Colonic mucosa (tissue), 4 donors: Measurements from ENCODE around the gene MAPKAPK2. TPM values are rescaled to one million over a fixed set of nuclear protein-coding genes. Genes with fewer than 3 reads are reported as not detected.

Source experiments
- DNase-seq: peaks from one replicate; pipeline ENCODE4 v3.0.0-alpha.2; 2020
- H3K27ac ChIP-seq: fragments of 200-600 bp; one replicate; pipeline ENCODE4 v1.8.0; 2021
- H3K27me3 ChIP-seq: fragments of 200-600 bp; one replicate; pipeline ENCODE4 v1.8.0; 2021
- H3K36me3 ChIP-seq: fragments of 200-600 bp; one replicate; pipeline ENCODE4 v1.8.0; 2021
- H3K4me1 ChIP-seq: fragments of 200-600 bp; one replicate; pipeline ENCODE4 v1.8.0; 2021; ENCODE audit warnings: mild to moderate bottlenecking
- H3K4me3 ChIP-seq: fragments of 200-600 bp; one replicate; pipeline ENCODE4 v1.8.0; 2021
- H3K9ac ChIP-seq, 2 donors: one replicate each; pipeline ENCODE4 v1.7.0; 2013; ENCODE audit warnings: control low read depth in 2 of 2, low read depth in 2 of 2, low read length in 2 of 2
- H3K9me3 ChIP-seq: fragments of 200-600 bp; one replicate; pipeline ENCODE4 v1.8.0; 2021
- CTCF ChIP-seq: fragments of 200-600 bp; IDR thresholded peaks from one replicate; pipeline ENCODE4 v1.8.0; 2022; ENCODE audit warnings: antibody characterized with exemption, mild to moderate bottlenecking
- intact Hi-C: fragments of 100-400 bp; cut with DNase I; formaldehyde crosslinking; loops from one replicate; pipeline ENCODE4 v1.14.1; 2022
- total RNA-seq, 2 donors: library from RNA; stranded (reverse); fragmentation: NEBNext Ultra II Directional in 1 of 2; extraction: Animal tissue kit (Norgen Biotek cat#: 25700) in 1 of 2; gene quantifications; one replicate each; pipeline ENCODE4 v1.2.1, GENCODE V29; 2021
- donor health status: healthy.
- donor health status: DM: no; HTN: no; CAD: no.
- donor health status: DM: no; HTN: no; CAD: no.

Gene MAPKAPK2
- total RNA-seq, 2 donors from 2014 or later, result 61.4 to 71.1 TPM

- Histone ChIP-seq H3K27me3 (no peaks in the 10 kb centered on the region), H3K4me1 (peaks cover 4% of the 10 kb centered on the region), H3K27ac (no peak overlapping the region), H3K36me3 (no peaks in the 10 kb centered on the region), H3K9ac (no peak overlapping the region), H3K9me3 (no peaks in the 10 kb centered on the region), H3K4me3 (no peak overlapping the region)
- no peak for TF ChIP-seq CTCF
- intact Hi-C loops, result no loop called here
- no peak for DNase-seq
These were observed 11.0 kb downstream of the MAPKAPK2 start for GRCh38 chr1:206695733-206696132.

- H3K36me3 ChIP-seq, result no peaks in the 10 kb centered on the region
- H3K9me3 ChIP-seq, result no peaks in the 10 kb centered on the region
- H3K4me1 ChIP-seq, result peaks cover 4% of the 10 kb centered on the region
- H3K27me3 ChIP-seq, result no peaks in the 10 kb centered on the region
- no peak for DNase-seq
- H3K9ac ChIP-seq, result no peak overlapping the region
- no peak overlapping the region for H3K4me3 ChIP-seq
- no peak overlapping the region for H3K27ac ChIP-seq
- intact Hi-C loops, result no loop called here
- TF ChIP-seq CTCF, result no peak
These were observed 12.3 kb downstream of the MAPKAPK2 start for GRCh38 chr1:206696812-206697585.

GRCh38 chr1:206698011-206698410, 13.3 kb downstream of the MAPKAPK2 start:
- no peak for DNase-seq
- no peak for TF ChIP-seq CTCF
- intact Hi-C loops, result no loop called here
- H3K4me1 ChIP-seq, result peaks cover 4% of the 10 kb centered on the region
- no peaks in the 10 kb centered on the region for H3K27me3 ChIP-seq
- H3K9ac ChIP-seq, result no peak overlapping the region
- no peaks in the 10 kb centered on the region for H3K9me3 ChIP-seq
- H3K27ac ChIP-seq, result no peak overlapping the region
- no peaks in the 10 kb centered on the region for H3K36me3 ChIP-seq
- H3K4me3 ChIP-seq, result no peak overlapping the region

GRCh38 chr1:206699000-206699586, 14.4 kb downstream of the MAPKAPK2 start:
- no peak overlapping the region for H3K27ac ChIP-seq
- no peak overlapping the region for H3K9ac ChIP-seq
- H3K4me3 ChIP-seq, result no peak overlapping the region
- H3K9me3 ChIP-seq, result no peaks in the 10 kb centered on the region
- intact Hi-C loops, result no loop called here
- no peaks in the 10 kb centered on the region for H3K27me3 ChIP-seq
- TF ChIP-seq CTCF, result no peak
- no peak for DNase-seq
- H3K4me1 ChIP-seq, result peaks cover 4% of the 10 kb centered on the region
- no peaks in the 10 kb centered on the region for H3K36me3 ChIP-seq

GRCh38 chr1:206699626-206700025, 14.9 kb downstream of the MAPKAPK2 start:
- no peak overlapping the region for H3K27ac ChIP-seq
- H3K36me3 ChIP-seq, result no peaks in the 10 kb centered on the region
- intact Hi-C loops, result no loop called here
- H3K4me1 ChIP-seq, result peaks cover 4% of the 10 kb centered on the region
- H3K27me3 ChIP-seq, result no peaks in the 10 kb centered on the region
- no peak overlapping the region for H3K4me3 ChIP-seq
- DNase-seq, result no peak
- H3K9me3 ChIP-seq, result no peaks in the 10 kb centered on the region
- no peak overlapping the region for H3K9ac ChIP-seq
- TF ChIP-seq CTCF, result no peak
